ENCODE measurements around the gene HOOK1.
"Not testable (repeated sequence)": the region's sequence is repeated elsewhere in the genome, so short reads cannot be mapped to it uniquely, and the experiment has no call there.

Gene HOOK1

GRCh38 chr1:59852117-59852516 is 37.4 kb downstream of the HOOK1 start:
- peaks cover 6% of the 10 kb centered on the region for H3K9me3 Mint-ChIP-seq
- H3K4me3 Mint-ChIP-seq = no peak overlapping the region
- no peaks in the 10 kb centered on the region for H3K4me1 Mint-ChIP-seq
- no peak overlapping the region for H3K27ac Mint-ChIP-seq
- TF ChIP-seq CTCF (IDR thresholded peaks at IDR 0.05; ENCODE audit: unreplicated experiment in 3 of 3) = no peak
- peaks cover 34% of the 10 kb centered on the region for H3K36me3 Mint-ChIP-seq (ENCODE audit: low read depth)
- no peaks in the 10 kb centered on the region for H3K27me3 Mint-ChIP-seq (ENCODE audit: low read depth)

DNA sequence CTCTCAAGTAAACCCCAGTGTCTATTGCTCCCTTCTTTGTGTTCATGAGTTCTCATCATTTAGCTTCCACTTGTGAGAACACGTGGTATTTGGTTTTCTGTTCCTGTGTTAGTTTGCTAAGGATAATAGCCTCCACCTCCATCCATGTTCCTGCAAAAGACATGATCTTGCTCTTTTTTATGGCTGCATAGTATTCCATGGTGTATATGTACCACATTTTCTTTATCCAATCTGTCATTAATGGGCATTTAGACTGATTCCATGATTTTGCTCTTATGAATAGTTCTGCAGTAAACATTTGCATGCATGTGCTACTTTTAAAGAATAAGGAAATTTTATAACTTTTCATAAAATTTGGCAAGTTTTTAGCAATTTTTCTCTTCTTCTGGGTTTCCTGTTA is 40.5 kb downstream of the HOOK1 start:
- not testable (repeated sequence) for H3K27me3 Mint-ChIP-seq (ENCODE audit: low read depth); H3K4me1 Mint-ChIP-seq; H3K27ac Mint-ChIP-seq; H3K9me3 Mint-ChIP-seq; H3K4me3 Mint-ChIP-seq
- H3K36me3 Mint-ChIP-seq (ENCODE audit: low read depth) = peaks cover 24% of the 10 kb centered on the region

- Mint-ChIP-seq H3K9me3 (peaks cover 3% of the 10 kb centered on the region), H3K4me3 (no peak overlapping the region), H3K36me3 (ENCODE audit: low read depth) (peaks cover 18% of the 10 kb centered on the region), H3K27me3 (ENCODE audit: low read depth) (no peaks in the 10 kb centered on the region), H3K4me1 (no peaks in the 10 kb centered on the region), H3K27ac (no peak overlapping the region)
- TF ChIP-seq CTCF (IDR thresholded peaks at IDR 0.05; ENCODE audit: unreplicated experiment in 3 of 3) = no peak
Measured at GRCh38 chr1:59856725-59857338, 42.1 kb downstream of the HOOK1 start.

- Mint-ChIP-seq H3K4me1 (no peaks in the 10 kb centered on the region), H3K4me3 (no peak overlapping the region), H3K27ac (no peak overlapping the region), H3K9me3 (peaks cover 3% of the 10 kb centered on the region), H3K27me3 (ENCODE audit: low read depth) (no peaks in the 10 kb centered on the region), H3K36me3 (ENCODE audit: low read depth) (peaks cover 18% of the 10 kb centered on the region)
- TF ChIP-seq CTCF (IDR thresholded peaks at IDR 0.05; ENCODE audit: unreplicated experiment in 3 of 3) = no peak
Measured at GRCh38 chr1:59857679-59858354, 43.1 kb downstream of the HOOK1 start.

- H3K4me1 Mint-ChIP-seq = no peaks in the 10 kb centered on the region
- H3K4me3 Mint-ChIP-seq = no peak overlapping the region
- H3K27me3 Mint-ChIP-seq (ENCODE audit: low read depth) = no peaks in the 10 kb centered on the region
- H3K27ac Mint-ChIP-seq = no peak overlapping the region
- H3K9me3 Mint-ChIP-seq = no peaks in the 10 kb centered on the region
- peaks cover 3% of the 10 kb centered on the region for H3K36me3 Mint-ChIP-seq (ENCODE audit: low read depth)
- TF ChIP-seq CTCF (IDR thresholded peaks at IDR 0.05; ENCODE audit: unreplicated experiment in 3 of 3) = no peak
Measured at GRCh38 chr1:59866462-59866861, 51.7 kb downstream of the HOOK1 start.

- Mint-ChIP-seq H3K4me1 (no peaks in the 10 kb centered on the region), H3K36me3 (ENCODE audit: low read depth) (peaks cover 7% of the 10 kb centered on the region), H3K27ac (no peak overlapping the region), H3K4me3 (no peak overlapping the region), H3K9me3 (peaks cover 2% of the 10 kb centered on the region), H3K27me3 (ENCODE audit: low read depth) (no peaks in the 10 kb centered on the region)
- TF ChIP-seq CTCF (IDR thresholded peaks at IDR 0.05; ENCODE audit: unreplicated experiment in 3 of 3) = no peak
Measured at GRCh38 chr1:59871746-59872145, 57.0 kb downstream of the HOOK1 start.
